Neural crest cell (in vitro differentiated cells): ENCODE results near the gene OBP2B. TPM values are rescaled to one million over a fixed set of nuclear protein-coding genes. Genes with fewer than 3 reads are reported as not detected.

ENCODE experiments used
- DNase-seq: peaks from one replicate; pipeline ENCODE4 v3.0.0; 2021; ENCODE audit warnings: low read depth, mixed read lengths, low spot score
- H3K27ac Mint-ChIP-seq: one replicate; pipeline ENCODE4 v1.8.0; 2021; ENCODE audit warnings: mild to moderate bottlenecking, mixed read lengths; ENCODE audit not compliant: unreplicated experiment
- H3K27me3 Mint-ChIP-seq: 2 replicates; pipeline ENCODE4 v1.8.0; 2021; ENCODE audit warnings: low read depth, mild to moderate bottlenecking, mixed read lengths
- H3K36me3 Mint-ChIP-seq: 2 replicates; pipeline ENCODE4 v1.8.0; 2021; ENCODE audit warnings: low read depth, mild to moderate bottlenecking, mixed read lengths
- H3K4me1 Mint-ChIP-seq: 2 replicates; pipeline ENCODE4 v1.8.0; 2021; ENCODE audit warnings: mixed read lengths
- H3K4me3 Mint-ChIP-seq: one replicate; pipeline ENCODE4 v1.8.0; 2021; ENCODE audit warnings: mild to moderate bottlenecking, mixed read lengths
- H3K9me3 Mint-ChIP-seq: 2 replicates; pipeline ENCODE4 v1.8.0; 2021; ENCODE audit warnings: mixed read lengths
- total RNA-seq: library from RNA; stranded (reverse); gene quantifications from 2 replicates; pipeline ENCODE4 v1.2.1, GENCODE V29; 2021
- TF ChIP-seq, protein P1 (sequence below): fragments of 200-600 bp; sonication (generic); conservative IDR thresholded peaks from 2 replicates; pipeline ENCODE4 v1.5.0; 2021; ENCODE audit warnings: antibody characterized with exemption, mild to moderate bottlenecking

Gene OBP2B
- total RNA-seq, 1 donor from 2014 or later, result not detected

DNA sequence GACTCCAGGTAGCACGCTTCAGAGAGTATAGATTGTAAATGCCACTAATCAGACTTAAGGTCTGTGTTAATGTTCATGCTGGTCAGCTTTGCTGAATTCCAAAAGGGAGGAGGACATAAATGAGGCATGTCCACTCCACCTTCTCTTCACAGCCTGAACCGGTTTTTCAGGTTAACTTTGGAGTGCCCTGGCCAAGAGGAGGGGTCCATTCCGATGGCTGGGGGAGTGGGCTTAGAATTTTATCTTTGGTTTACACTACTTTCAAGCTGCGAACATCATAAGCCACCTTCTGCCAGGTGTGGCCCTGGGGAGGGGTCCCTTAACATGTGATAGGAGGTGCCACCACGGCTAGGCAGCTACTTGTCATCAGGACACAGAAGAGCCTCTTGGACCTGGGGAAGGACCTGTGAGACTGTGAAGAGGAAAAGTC, 41.7 kb upstream of the OBP2B start:
- H3K4me3 Mint-ChIP-seq, result no peak overlapping the region
- peaks cover 1% of the 10 kb centered on the region for H3K4me1 Mint-ChIP-seq
- H3K36me3 Mint-ChIP-seq, result no peaks in the 10 kb centered on the region
- TF ChIP-seq, protein P1, sequence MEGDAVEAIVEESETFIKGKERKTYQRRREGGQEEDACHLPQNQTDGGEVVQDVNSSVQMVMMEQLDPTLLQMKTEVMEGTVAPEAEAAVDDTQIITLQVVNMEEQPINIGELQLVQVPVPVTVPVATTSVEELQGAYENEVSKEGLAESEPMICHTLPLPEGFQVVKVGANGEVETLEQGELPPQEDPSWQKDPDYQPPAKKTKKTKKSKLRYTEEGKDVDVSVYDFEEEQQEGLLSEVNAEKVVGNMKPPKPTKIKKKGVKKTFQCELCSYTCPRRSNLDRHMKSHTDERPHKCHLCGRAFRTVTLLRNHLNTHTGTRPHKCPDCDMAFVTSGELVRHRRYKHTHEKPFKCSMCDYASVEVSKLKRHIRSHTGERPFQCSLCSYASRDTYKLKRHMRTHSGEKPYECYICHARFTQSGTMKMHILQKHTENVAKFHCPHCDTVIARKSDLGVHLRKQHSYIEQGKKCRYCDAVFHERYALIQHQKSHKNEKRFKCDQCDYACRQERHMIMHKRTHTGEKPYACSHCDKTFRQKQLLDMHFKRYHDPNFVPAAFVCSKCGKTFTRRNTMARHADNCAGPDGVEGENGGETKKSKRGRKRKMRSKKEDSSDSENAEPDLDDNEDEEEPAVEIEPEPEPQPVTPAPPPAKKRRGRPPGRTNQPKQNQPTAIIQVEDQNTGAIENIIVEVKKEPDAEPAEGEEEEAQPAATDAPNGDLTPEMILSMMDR, result no peak
- H3K27me3 Mint-ChIP-seq, result peaks cover 30% of the 10 kb centered on the region
- no peak for DNase-seq
- no peak overlapping the region for H3K27ac Mint-ChIP-seq
- H3K9me3 Mint-ChIP-seq, result no peaks in the 10 kb centered on the region

DNA sequence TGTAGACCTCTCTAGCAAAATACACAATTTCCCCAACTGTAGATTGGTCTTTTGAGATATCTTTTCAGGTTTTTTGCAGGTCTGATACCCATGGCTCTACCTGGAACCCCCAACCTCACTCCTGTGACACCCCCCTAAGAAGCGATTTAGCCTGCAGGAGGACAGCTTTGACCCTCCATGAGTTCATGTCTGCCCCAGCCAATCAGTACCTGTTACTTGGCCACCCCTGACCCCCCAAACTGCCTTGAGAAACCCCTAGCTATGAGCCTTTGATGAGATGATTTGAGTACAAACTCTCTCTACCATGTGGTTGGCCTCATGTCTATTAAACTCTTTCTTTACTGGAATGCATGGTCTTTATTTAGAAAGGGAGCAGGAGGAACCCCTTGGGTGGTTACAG, 40.3 kb upstream of the OBP2B start:
- TF ChIP-seq, protein P1, result no peak
- no peak overlapping the region for H3K4me3 Mint-ChIP-seq
- no peak overlapping the region for H3K27ac Mint-ChIP-seq
- no peaks in the 10 kb centered on the region for H3K9me3 Mint-ChIP-seq
- peaks cover 3% of the 10 kb centered on the region for H3K4me1 Mint-ChIP-seq
- no peaks in the 10 kb centered on the region for H3K36me3 Mint-ChIP-seq
- no peak for DNase-seq
- peaks cover 38% of the 10 kb centered on the region for H3K27me3 Mint-ChIP-seq

DNA sequence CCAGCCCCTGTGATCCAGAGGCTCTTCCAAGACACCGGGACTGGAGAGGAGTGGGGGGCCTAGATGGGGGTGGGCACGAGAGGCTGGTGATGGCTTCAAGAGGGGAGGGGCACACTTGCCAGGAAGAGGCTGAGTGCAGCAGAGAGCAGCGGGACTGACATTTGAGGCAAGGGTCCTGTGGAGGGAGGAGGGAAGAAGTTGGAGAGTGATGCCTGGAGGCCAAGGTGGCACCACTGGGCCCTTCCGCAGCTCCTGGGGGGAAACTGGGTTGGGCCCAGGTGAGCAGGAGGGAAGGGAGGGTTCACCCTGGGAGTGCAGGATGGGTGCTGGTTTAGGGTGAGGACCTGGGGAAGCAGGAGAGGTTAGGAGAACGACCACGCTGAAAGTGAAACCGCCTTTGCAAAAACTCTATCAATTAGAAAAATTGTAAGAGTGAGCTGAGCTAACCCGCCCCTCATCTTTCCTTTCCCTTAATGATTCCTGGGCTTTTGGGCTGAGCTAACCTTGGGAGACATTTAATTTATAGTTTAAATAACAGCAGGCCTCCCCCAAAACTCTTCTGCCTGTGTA, 39.8 kb upstream of the OBP2B start:
- H3K27me3 Mint-ChIP-seq, result peaks cover 40% of the 10 kb centered on the region
- no peak overlapping the region for H3K27ac Mint-ChIP-seq
- DNase-seq, result no peak
- TF ChIP-seq, protein P1, result no peak
- peaks cover 3% of the 10 kb centered on the region for H3K4me1 Mint-ChIP-seq
- H3K4me3 Mint-ChIP-seq, result no peak overlapping the region
- H3K9me3 Mint-ChIP-seq, result no peaks in the 10 kb centered on the region
- no peaks in the 10 kb centered on the region for H3K36me3 Mint-ChIP-seq

DNA sequence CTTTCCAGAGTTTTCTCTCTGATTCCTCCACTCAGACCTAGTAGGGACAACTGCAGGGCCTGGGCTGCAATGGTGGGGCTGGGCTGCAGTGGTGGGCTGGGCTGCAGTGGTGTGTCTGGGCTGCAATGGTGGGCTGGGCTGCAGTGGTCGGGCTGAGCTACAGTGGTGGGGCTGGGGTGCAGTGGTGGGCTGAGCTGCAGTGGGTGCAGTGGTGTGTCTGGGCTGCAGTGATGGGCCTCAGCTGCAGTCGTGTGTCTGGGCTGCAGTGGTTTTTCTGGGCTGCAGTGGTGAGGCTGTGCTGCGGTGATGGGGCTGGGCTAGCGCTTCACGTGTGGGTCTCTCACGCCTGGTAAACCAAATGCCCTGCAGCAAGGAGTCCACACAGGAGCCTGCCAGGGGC, 38.6 kb upstream of the OBP2B start:
- Mint-ChIP-seq H3K9me3 (no peaks in the 10 kb centered on the region), H3K36me3 (no peaks in the 10 kb centered on the region), H3K4me3 (no peak overlapping the region), H3K27me3 (peaks cover 35% of the 10 kb centered on the region), H3K4me1 (peaks cover 3% of the 10 kb centered on the region), H3K27ac (no peak overlapping the region)
- TF ChIP-seq, protein P1, result no peak
- no peak for DNase-seq

DNA sequence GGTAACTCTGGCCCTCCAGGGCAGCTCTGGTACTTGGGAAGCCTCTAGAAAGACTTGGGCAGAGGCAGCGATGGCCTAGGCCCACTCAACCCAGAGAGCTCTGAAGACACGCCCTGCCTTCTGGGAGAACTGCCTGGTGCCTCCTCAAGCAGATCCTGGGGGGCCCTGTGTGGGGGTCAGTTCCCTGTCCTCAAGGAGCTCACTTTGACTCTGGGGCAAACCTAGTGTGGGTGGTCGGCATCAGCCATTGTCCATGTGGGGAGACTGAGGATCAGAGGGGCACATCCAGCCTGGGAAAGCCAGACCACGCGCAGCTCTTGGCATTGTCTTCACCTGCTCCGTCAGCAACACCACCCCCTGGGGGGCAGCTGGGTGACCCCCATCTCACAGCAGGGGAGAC, 37.9 kb upstream of the OBP2B start:
- Mint-ChIP-seq H3K27ac (no peak overlapping the region), H3K9me3 (no peaks in the 10 kb centered on the region), H3K27me3 (peaks cover 37% of the 10 kb centered on the region), H3K4me1 (peaks cover 3% of the 10 kb centered on the region), H3K36me3 (no peaks in the 10 kb centered on the region), H3K4me3 (no peak overlapping the region)
- no peak for DNase-seq
- TF ChIP-seq, protein P1, result no peak
